Hepatocyte (in vitro differentiated cells): ENCODE measurements around the gene KLHL17. TPM values are rescaled to one million over a fixed set of nuclear protein-coding genes. Genes with fewer than 3 reads are reported as not detected.
A peak's percentile ranks its signal among the peaks of the same experiment; 100 is the strongest.

Source experiments
- DNase-seq: peaks from one replicate; pipeline ENCODE4 v3.0.0-alpha.2; 2016; ENCODE audit warnings: low spot score
- H2AFZ ChIP-seq: fragments of 200-600 bp; sonication (generic); 2 replicates; pipeline ENCODE4 v1.6.0; 2016; ENCODE audit warnings: antibody characterized with exemption, mild to moderate bottlenecking
- H3K27ac ChIP-seq: fragments of 200-600 bp; sonication (generic); 2 replicates; pipeline ENCODE4 v1.5.1; 2016; ENCODE audit warnings: mild to moderate bottlenecking
- H3K27me3 ChIP-seq: fragments of 200-600 bp; sonication (generic); 2 replicates; pipeline ENCODE4 v1.6.1; 2016
- H3K36me3 ChIP-seq: fragments of 200-600 bp; sonication (generic); replicated peaks from 2 replicates; pipeline ENCODE4 v1.5.1; 2016; ENCODE audit warnings: low read depth; ENCODE audit not compliant: insufficient read depth
- H3K4me1 ChIP-seq: fragments of 200-600 bp; sonication (generic); 2 replicates; pipeline ENCODE4 v1.5.1; 2016; ENCODE audit warnings: mild to moderate bottlenecking, moderate library complexity; ENCODE audit not compliant: insufficient read depth
- H3K4me2 ChIP-seq: fragments of 200-600 bp; sonication (generic); 2 replicates; pipeline ENCODE4 v1.6.0; 2016
- H3K4me3 ChIP-seq: fragments of 200-600 bp; sonication (generic); 2 replicates; pipeline ENCODE4 v1.5.1; 2016; ENCODE audit warnings: mild to moderate bottlenecking
- H3K79me2 ChIP-seq: fragments of 200-600 bp; sonication (generic); 2 replicates; pipeline ENCODE4 v1.6.0; 2017; ENCODE audit warnings: mild to moderate bottlenecking
- H3K9me2 ChIP-seq: fragments of 200-600 bp; sonication (generic); replicated peaks from 2 replicates; pipeline ENCODE4 v1.6.0; 2017; ENCODE audit warnings: mild to moderate bottlenecking; ENCODE audit not compliant: insufficient read depth
- H3K9me3 ChIP-seq: fragments of 200-600 bp; sonication (generic); 2 replicates; pipeline ENCODE4 v1.5.1; 2016; ENCODE audit warnings: low read depth, mild to moderate bottlenecking
- H4K20me1 ChIP-seq: fragments of 200-600 bp; sonication (generic); 2 replicates; pipeline ENCODE4 v1.6.0; 2016; ENCODE audit warnings: mild to moderate bottlenecking; ENCODE audit not compliant: insufficient read depth, poor library complexity, severe bottlenecking
- EZH2 ChIP-seq: fragments of 200-600 bp; sonication (generic); IDR thresholded peaks from 2 replicates; pipeline ENCODE4 v1.6.1; 2016; ENCODE audit warnings: antibody characterized with exemption, mild to moderate bottlenecking, borderline replicate concordance
- EZH2phosphoT487 ChIP-seq: fragments of 200-600 bp; sonication (generic); IDR thresholded peaks from one replicate; pipeline ENCODE4 v1.6.1; 2018; ENCODE audit warnings: antibody characterized with exemption, mild to moderate bottlenecking, low read depth, moderate library complexity; ENCODE audit not compliant: unreplicated experiment, severe bottlenecking
- WGBS: methylation state at CpG from one replicate; pipeline ENCODE4 v1.1.6; 2016; ENCODE audit warnings: low lambda C conversion rate; ENCODE audit errors: missing lambda C conversion rate; 5-methylcytosine and 5-hydroxymethylcytosine counted together
- polyA plus RNA-seq: library from polyadenylated mRNA; unstranded; fragments of >200 nt; fragmentation: Nextera tagmentation; extraction: Ambion mirVana; gene quantifications from 2 replicates; pipeline ENCODE4 v1.2.1, GENCODE V29; 2016
- total RNA-seq: library from RNA; depleted of rRNA; stranded (reverse); fragments of >200 nt; gene quantifications from 2 replicates; pipeline ENCODE4 v1.2.3, GENCODE V29; 2014
- TF ChIP-seq, protein P1 (sequence below): fragments of 200-600 bp; sonication (generic); IDR thresholded peaks from 2 replicates; pipeline ENCODE4 v1.5.1; 2016; ENCODE audit warnings: antibody characterized with exemption, mild to moderate bottlenecking; ENCODE audit not compliant: poor library complexity

The KLHL17 gene
- total and polyA plus RNA-seq, 2 experiments from 2014 or later = 13.8 to 25.0 TPM

DNA sequence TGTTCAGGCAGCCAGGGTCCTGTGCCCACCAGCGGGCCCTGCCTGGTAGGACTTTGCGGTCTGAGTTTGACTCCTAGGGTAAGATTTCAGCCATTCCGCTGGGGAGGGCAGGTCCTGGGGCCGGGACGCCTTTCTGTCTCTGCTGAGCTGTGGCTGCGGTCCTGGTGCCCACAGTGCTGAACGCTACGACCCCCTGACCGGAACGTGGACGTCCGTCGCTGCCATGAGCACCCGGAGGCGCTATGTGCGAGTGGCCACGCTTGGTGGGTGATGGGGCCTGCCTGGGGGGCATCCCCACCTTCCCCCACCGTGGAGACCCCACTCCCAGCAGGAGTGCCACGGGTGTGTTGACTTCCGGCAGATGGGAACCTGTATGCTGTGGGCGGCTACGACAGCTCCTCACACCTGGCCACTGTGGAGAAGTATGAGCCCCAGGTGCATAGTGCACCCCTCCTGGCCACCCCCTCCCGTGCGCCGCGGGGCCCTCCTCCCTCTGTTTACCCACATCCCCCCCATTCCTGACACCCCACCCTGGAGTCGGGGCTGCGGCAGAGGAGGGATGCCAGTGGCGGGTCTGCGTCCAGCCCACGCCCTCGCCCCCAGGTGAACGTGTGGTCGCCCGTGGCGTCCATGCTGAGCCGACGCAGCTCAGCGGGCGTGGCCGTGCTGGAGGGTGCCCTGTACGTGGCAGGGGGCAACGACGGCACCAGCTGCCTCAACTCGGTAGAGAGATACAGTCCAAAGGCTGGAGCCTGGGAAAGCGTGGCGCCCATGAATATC, 3.6 kb downstream of the KLHL17 start:
- WGBS = 95% methylated on average over 29 of the region's 47 CpGs

DNA sequence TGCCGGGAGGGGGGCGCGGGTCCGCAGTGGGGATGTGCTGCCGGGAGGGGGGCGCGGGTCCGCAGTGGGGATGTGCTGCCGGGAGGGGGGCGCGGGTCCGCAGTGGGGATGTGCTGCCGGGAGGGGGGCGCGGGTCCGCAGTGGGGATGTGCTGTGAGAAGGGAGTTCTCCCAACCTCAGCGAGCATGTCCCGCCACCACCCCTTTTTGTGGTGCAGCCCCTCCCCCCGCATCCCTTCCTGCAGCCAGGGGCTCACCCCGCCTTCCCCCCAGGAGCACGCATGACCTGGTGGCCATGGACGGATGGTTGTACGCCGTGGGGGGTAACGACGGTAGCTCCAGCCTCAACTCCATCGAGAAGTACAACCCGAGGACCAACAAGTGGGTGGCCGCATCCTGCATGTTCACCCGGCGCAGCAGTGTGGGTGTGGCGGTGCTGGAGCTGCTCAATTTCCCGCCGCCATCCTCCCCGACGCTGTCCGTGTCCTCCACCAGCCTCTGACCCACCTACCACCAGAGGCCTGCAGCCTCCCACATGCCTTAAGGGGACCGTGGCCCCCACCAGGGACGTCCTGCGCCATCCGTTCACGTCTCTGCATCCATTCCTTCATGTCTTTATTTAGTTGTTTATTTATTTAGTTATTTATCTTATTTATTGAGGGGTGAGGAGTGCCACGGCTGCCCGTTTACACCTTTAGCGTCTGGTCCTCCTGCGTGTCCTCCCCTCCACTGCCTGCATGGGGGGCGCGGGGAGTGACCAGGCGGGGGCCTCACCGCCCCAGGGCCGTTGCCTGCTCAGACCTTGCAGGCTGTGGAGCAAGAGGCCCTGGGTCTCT, 4.5 kb downstream of the KLHL17 start:
- Histone ChIP-seq H3K9me3 (no peaks in the 10 kb centered on the region), H3K4me2 (no peak overlapping the region), H3K27ac (no peak overlapping the region), H3K4me1 (peaks cover 13% of the 10 kb centered on the region), H3K9me2 (no peaks in the 10 kb centered on the region), H4K20me1 (no peaks in the 10 kb centered on the region), H2AFZ (no peak overlapping the region), H3K4me3 (no peak overlapping the region), H3K79me2 (no peaks in the 10 kb centered on the region), H3K27me3 (no peaks in the 10 kb centered on the region), H3K36me3 (no peaks in the 10 kb centered on the region)
- 96% methylated on average over 24 of the region's 51 CpGs for WGBS
- DNase-seq = no peak
- TF ChIP-seq EZH2phosphoT487 = no peak
- TF ChIP-seq EZH2 = no peak
- TF ChIP-seq, protein P1, sequence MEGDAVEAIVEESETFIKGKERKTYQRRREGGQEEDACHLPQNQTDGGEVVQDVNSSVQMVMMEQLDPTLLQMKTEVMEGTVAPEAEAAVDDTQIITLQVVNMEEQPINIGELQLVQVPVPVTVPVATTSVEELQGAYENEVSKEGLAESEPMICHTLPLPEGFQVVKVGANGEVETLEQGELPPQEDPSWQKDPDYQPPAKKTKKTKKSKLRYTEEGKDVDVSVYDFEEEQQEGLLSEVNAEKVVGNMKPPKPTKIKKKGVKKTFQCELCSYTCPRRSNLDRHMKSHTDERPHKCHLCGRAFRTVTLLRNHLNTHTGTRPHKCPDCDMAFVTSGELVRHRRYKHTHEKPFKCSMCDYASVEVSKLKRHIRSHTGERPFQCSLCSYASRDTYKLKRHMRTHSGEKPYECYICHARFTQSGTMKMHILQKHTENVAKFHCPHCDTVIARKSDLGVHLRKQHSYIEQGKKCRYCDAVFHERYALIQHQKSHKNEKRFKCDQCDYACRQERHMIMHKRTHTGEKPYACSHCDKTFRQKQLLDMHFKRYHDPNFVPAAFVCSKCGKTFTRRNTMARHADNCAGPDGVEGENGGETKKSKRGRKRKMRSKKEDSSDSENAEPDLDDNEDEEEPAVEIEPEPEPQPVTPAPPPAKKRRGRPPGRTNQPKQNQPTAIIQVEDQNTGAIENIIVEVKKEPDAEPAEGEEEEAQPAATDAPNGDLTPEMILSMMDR = no peak

More for the DNA sequence above, 3.6 kb downstream of the KLHL17 start:
- Histone ChIP-seq H3K36me3 (no peaks in the 10 kb centered on the region), H3K4me2 (no peak overlapping the region), H3K27ac (no peak overlapping the region), H3K79me2 (peaks cover under 1% of the 10 kb centered on the region), H3K4me1 (peaks cover 13% of the 10 kb centered on the region), H3K4me3 (no peak overlapping the region), H3K9me3 (no peaks in the 10 kb centered on the region), H3K9me2 (no peaks in the 10 kb centered on the region), H3K27me3 (no peaks in the 10 kb centered on the region), H4K20me1 (no peaks in the 10 kb centered on the region), H2AFZ (no peak overlapping the region)
- TF ChIP-seq EZH2 (no peak), EZH2phosphoT487 (no peak)
- TF ChIP-seq, protein P1 = no peak
- DNase-seq = no peak

- TF ChIP-seq, protein P1 = no peak
- no peak for TF ChIP-seq EZH2
- TF ChIP-seq EZH2phosphoT487 = no peak
- 88% methylated on average over 23 of the region's 26 CpGs for WGBS
- H3K9me3 ChIP-seq = no peaks in the 10 kb centered on the region
- H3K27ac ChIP-seq = peak overlapping the region; percentile 91
- DNase-seq = no peak
- H3K4me3 ChIP-seq = no peak overlapping the region
- H2AFZ ChIP-seq = no peak overlapping the region
- peaks cover 2% of the 10 kb centered on the region for H3K27me3 ChIP-seq
- H3K4me2 ChIP-seq = peak overlapping the region; percentile 99
- H3K9me2 ChIP-seq = no peaks in the 10 kb centered on the region
- no peaks in the 10 kb centered on the region for H3K79me2 ChIP-seq
- peaks cover 13% of the 10 kb centered on the region for H3K4me1 ChIP-seq
- H3K36me3 ChIP-seq = no peaks in the 10 kb centered on the region
- H4K20me1 ChIP-seq = no peaks in the 10 kb centered on the region
Observed at GRCh38 chr1:965526-966134, 5.2 kb downstream of the KLHL17 start.
